ENCODE results near the gene HES4.

DNA sequence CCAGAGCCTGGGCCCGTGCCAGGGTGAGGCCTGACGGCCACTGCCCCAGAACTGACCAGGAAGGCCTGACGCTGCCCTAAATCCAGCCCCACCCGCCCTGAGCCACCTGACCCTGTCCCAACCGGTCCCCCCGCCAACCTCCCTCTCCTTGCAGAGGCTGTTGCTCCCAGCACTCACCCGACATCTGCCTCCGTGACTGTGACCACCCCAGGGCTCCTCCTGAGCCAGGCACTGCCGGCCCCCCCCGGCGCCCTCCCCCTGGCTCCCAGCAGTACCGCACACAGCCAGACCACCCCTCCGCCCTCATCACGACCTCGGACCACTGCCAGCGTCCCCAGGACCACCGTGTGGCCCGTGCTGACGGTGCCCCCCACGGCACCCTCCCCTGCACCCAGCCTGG is 46.3 kb upstream of the HES4 start:
- TF ChIP-seq ASH2L (IDR thresholded peaks at IDR 0.05; ENCODE audit: borderline replicate concordance, low read depth) (no peak), CTCF (IDR thresholded peaks at IDR 0.05 in 2 of 3, conservative IDR thresholded peaks at IDR 0.05 in 1 of 3; ENCODE audit: control insufficient read depth in 2 of 3, extremely low read depth in 1 of 3, insufficient read depth in 1 of 3, low read depth in 3 of 3, low read length in 3 of 3) (no peak), EZH2 (IDR thresholded peaks at IDR 0.05; ENCODE audit: borderline replicate concordance, control insufficient read depth, low read depth, low read length) (no peak), RFX5 (IDR thresholded peaks at IDR 0.05; ENCODE audit: low read depth, low read length) (no peak), ZBTB11 (CRISPR knock-in tag; IDR thresholded peaks at IDR 0.05) (no peak), POLR2A (IDR thresholded peaks at IDR 0.05; ENCODE audit: low read depth, low read length) (no peak), POU2F2 (IDR thresholded peaks at IDR 0.05; ENCODE audit: borderline replicate concordance, low read depth, low read length) (no peak), ZNF274 (IDR thresholded peaks at IDR 0.05; ENCODE audit: insufficient read depth, insufficient read length) (no peak), PBX3 (IDR thresholded peaks at IDR 0.05; ENCODE audit: insufficient replicate concordance, low read depth, low read length) (no peak), ZNF687 (IDR thresholded peaks at IDR 0.05) (no peak), EP300 (IDR thresholded peaks at IDR 0.05; ENCODE audit: borderline replicate concordance in 1 of 2, control insufficient read depth in 1 of 2, low read depth in 2 of 2, low read length in 2 of 2) (no peak)
- TF ChIP-seq, protein P1, sequence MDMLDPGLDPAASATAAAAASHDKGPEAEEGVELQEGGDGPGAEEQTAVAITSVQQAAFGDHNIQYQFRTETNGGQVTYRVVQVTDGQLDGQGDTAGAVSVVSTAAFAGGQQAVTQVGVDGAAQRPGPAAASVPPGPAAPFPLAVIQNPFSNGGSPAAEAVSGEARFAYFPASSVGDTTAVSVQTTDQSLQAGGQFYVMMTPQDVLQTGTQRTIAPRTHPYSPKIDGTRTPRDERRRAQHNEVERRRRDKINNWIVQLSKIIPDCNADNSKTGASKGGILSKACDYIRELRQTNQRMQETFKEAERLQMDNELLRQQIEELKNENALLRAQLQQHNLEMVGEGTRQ (IDR thresholded peaks at IDR 0.05; ENCODE audit: borderline replicate concordance, low read depth, low read length), result no peak

Data from GM12878 (cell line).